IgD-negative memory B cell (primary cell): ENCODE data around the gene UBE2E1. TPM values are rescaled to one million over a fixed set of nuclear protein-coding genes. Genes with fewer than 3 reads are reported as not detected.
"Not testable (repeated sequence)": the region's sequence is repeated elsewhere in the genome, so short reads cannot be mapped to it uniquely, and the experiment has no call there.

Experiments
- H3K27ac Mint-ChIP-seq, 3 donors: one replicate each; pipeline ENCODE4 v1.8.0; 2020 to 2022; ENCODE audit warnings: mild to moderate bottlenecking in 3 of 3, mixed read lengths in 3 of 3, moderate library complexity in 1 of 3
- H3K27me3 Mint-ChIP-seq: one replicate; pipeline ENCODE4 v1.8.0; 2021; ENCODE audit warnings: mixed read lengths
- H3K36me3 Mint-ChIP-seq: one replicate; pipeline ENCODE4 v1.8.0; 2020; ENCODE audit warnings: mild to moderate bottlenecking, mixed read lengths
- H3K4me1 Mint-ChIP-seq, 3 donors: one replicate each; pipeline ENCODE4 v1.8.0; 2020 to 2022; ENCODE audit warnings: mixed read lengths in 3 of 3, mild to moderate bottlenecking in 1 of 3
- H3K4me3 Mint-ChIP-seq, 4 donors: one replicate each; pipeline ENCODE4 v1.8.0; 2020 to 2022; ENCODE audit warnings: mild to moderate bottlenecking in 4 of 4, mixed read lengths in 4 of 4, moderate library complexity in 3 of 4
- H3K9me3 Mint-ChIP-seq, 3 donors: one replicate each; pipeline ENCODE4 v1.8.0; 2020 to 2021; ENCODE audit warnings: mixed read lengths in 3 of 3, mild to moderate bottlenecking in 1 of 3
- polyA plus RNA-seq: library from polyadenylated mRNA; unstranded; fragments of 300-500 nt; fragmentation: Illumina TruSeq; gene quantifications from one replicate; pipeline ENCODE4 v1.2.3, GENCODE V29; 2021

The UBE2E1 gene
- polyA plus RNA-seq, 1 donor from 2014 or later, result 17.0 TPM

GRCh38 chr3:23867400-23867799 is 61.6 kb downstream of the UBE2E1 start:
- H3K4me1 Mint-ChIP-seq, result peaks cover 20 to 39% (median 32%) of the 10 kb centered on the region in 3 donors
- no peak overlapping the region for H3K27ac Mint-ChIP-seq
- H3K9me3 Mint-ChIP-seq, result no peaks in the 10 kb centered on the region
- H3K27me3 Mint-ChIP-seq, result no peaks in the 10 kb centered on the region
- H3K4me3 Mint-ChIP-seq, result no peak overlapping the region
- peaks cover 4% of the 10 kb centered on the region for H3K36me3 Mint-ChIP-seq

- Mint-ChIP-seq H3K27ac (no peak overlapping the region), H3K36me3 (peaks cover 4% of the 10 kb centered on the region), H3K9me3 (no peaks in the 10 kb centered on the region), H3K27me3 (no peaks in the 10 kb centered on the region), H3K4me1 (peaks cover 20 to 37% (median 31%) of the 10 kb centered on the region in 3 donors), H3K4me3 (no peak overlapping the region)
Observed at GRCh38 chr3:23867838-23868237, 62.1 kb downstream of the UBE2E1 start.

- H3K27me3 Mint-ChIP-seq, result no peaks in the 10 kb centered on the region
- no peak overlapping the region for H3K4me3 Mint-ChIP-seq
- H3K27ac Mint-ChIP-seq, result no peak overlapping the region
Observed at GRCh38 chr3:23869977-23870662, 64.4 kb downstream of the UBE2E1 start.

GRCh38 chr3:23870663-23871043 is 64.9 kb downstream of the UBE2E1 start:
- H3K27ac Mint-ChIP-seq, H3K4me3 Mint-ChIP-seq, H3K27me3 Mint-ChIP-seq, H3K36me3 Mint-ChIP-seq, H3K9me3 Mint-ChIP-seq: not testable (repeated sequence)
- H3K4me1 Mint-ChIP-seq, result peaks cover 26 to 28% (median 27%) of the 10 kb centered on the region in 3 donors

More at GRCh38 chr3:23869977-23870662, 64.4 kb downstream of the UBE2E1 start:
- Mint-ChIP-seq H3K9me3 (no peaks in the 10 kb centered on the region), H3K36me3 (no peaks in the 10 kb centered on the region), H3K4me1 (peaks cover 24 to 29% (median 27%) of the 10 kb centered on the region in 3 donors)

- H3K4me1 Mint-ChIP-seq, result peaks cover 24 to 26% (median 24%) of the 10 kb centered on the region in 3 donors
- not testable (repeated sequence) for H3K27ac Mint-ChIP-seq, H3K36me3 Mint-ChIP-seq, H3K4me3 Mint-ChIP-seq, H3K9me3 Mint-ChIP-seq, H3K27me3 Mint-ChIP-seq
Observed at GRCh38 chr3:23871361-23871760, 65.6 kb downstream of the UBE2E1 start.

GRCh38 chr3:23872330-23872729 is 66.6 kb downstream of the UBE2E1 start:
- no peak overlapping the region for H3K4me3 Mint-ChIP-seq

GRCh38 chr3:23873941-23874340 is 68.2 kb downstream of the UBE2E1 start:
- Mint-ChIP-seq H3K27me3 (no peaks in the 10 kb centered on the region), H3K27ac (no peak overlapping the region), H3K9me3 (no peaks in the 10 kb centered on the region), H3K4me3 (no peak overlapping the region), H3K36me3 (peaks cover 2% of the 10 kb centered on the region), H3K4me1 (peaks cover 24 to 25% (median 24%) of the 10 kb centered on the region in 3 donors)

More at GRCh38 chr3:23872330-23872729, 66.6 kb downstream of the UBE2E1 start:
- H3K9me3 Mint-ChIP-seq, result no peaks in the 10 kb centered on the region
- H3K27ac Mint-ChIP-seq, result no peak overlapping the region
- peaks cover 28 to 30% (median 30%) of the 10 kb centered on the region in 3 donors for H3K4me1 Mint-ChIP-seq
- H3K27me3 Mint-ChIP-seq, result no peaks in the 10 kb centered on the region
- no peaks in the 10 kb centered on the region for H3K36me3 Mint-ChIP-seq

GRCh38 chr3:23874359-23875112 is 68.8 kb downstream of the UBE2E1 start:
- peak overlapping the region in 1 of 3 donors; percentile 50 for H3K27ac Mint-ChIP-seq
- no peak overlapping the region for H3K4me3 Mint-ChIP-seq
- H3K9me3 Mint-ChIP-seq, result no peaks in the 10 kb centered on the region
- H3K4me1 Mint-ChIP-seq, result peaks cover 22 to 30% (median 30%) of the 10 kb centered on the region in 3 donors
- H3K36me3 Mint-ChIP-seq, result peaks cover 2% of the 10 kb centered on the region
- no peaks in the 10 kb centered on the region for H3K27me3 Mint-ChIP-seq

- Mint-ChIP-seq H3K4me1 (peaks cover 22 to 30% (median 28%) of the 10 kb centered on the region in 3 donors), H3K36me3 (peaks cover 2% of the 10 kb centered on the region), H3K4me3 (no peak overlapping the region), H3K27ac (no peak overlapping the region), H3K9me3 (no peaks in the 10 kb centered on the region), H3K27me3 (no peaks in the 10 kb centered on the region)
Observed at GRCh38 chr3:23875113-23875725, 69.5 kb downstream of the UBE2E1 start.

- peaks cover 24 to 35% (median 30%) of the 10 kb centered on the region in 3 donors for H3K4me1 Mint-ChIP-seq
- H3K9me3 Mint-ChIP-seq, result no peaks in the 10 kb centered on the region
- H3K27ac Mint-ChIP-seq, result peak overlapping the region in 1 of 3 donors; percentile 11
- no peak overlapping the region for H3K4me3 Mint-ChIP-seq
- H3K27me3 Mint-ChIP-seq, result no peaks in the 10 kb centered on the region
- peaks cover 8% of the 10 kb centered on the region for H3K36me3 Mint-ChIP-seq
Observed at GRCh38 chr3:23876923-23877322, 71.2 kb downstream of the UBE2E1 start.

GRCh38 chr3:23877329-23877980 is 71.7 kb downstream of the UBE2E1 start:
- H3K36me3 Mint-ChIP-seq, result peaks cover 8% of the 10 kb centered on the region
- H3K27ac Mint-ChIP-seq, result peak overlapping the region in 1 of 3 donors; percentile 11
- H3K27me3 Mint-ChIP-seq, result no peaks in the 10 kb centered on the region
- H3K4me1 Mint-ChIP-seq, result peaks cover 24 to 35% (median 30%) of the 10 kb centered on the region in 3 donors
- peak overlapping the region in 1 of 4 donors; percentile 17 for H3K4me3 Mint-ChIP-seq
- H3K9me3 Mint-ChIP-seq, result no peaks in the 10 kb centered on the region

- no peak overlapping the region for H3K4me3 Mint-ChIP-seq
Observed at GRCh38 chr3:23879485-23879884, 73.7 kb downstream of the UBE2E1 start.

GRCh38 chr3:23880703-23881339 is 75.1 kb downstream of the UBE2E1 start:
- Mint-ChIP-seq H3K27me3 (no peaks in the 10 kb centered on the region), H3K27ac (peak overlapping the region in 1 of 3 donors; percentile 33), H3K4me3 (no peak overlapping the region), H3K36me3 (peaks cover 8% of the 10 kb centered on the region), H3K9me3 (no peaks in the 10 kb centered on the region), H3K4me1 (peaks cover 14 to 27% (median 21%) of the 10 kb centered on the region in 3 donors)

More at GRCh38 chr3:23879485-23879884, 73.7 kb downstream of the UBE2E1 start:
- H3K9me3 Mint-ChIP-seq, result no peaks in the 10 kb centered on the region
- peaks cover 20 to 34% (median 30%) of the 10 kb centered on the region in 3 donors for H3K4me1 Mint-ChIP-seq
- no peaks in the 10 kb centered on the region for H3K27me3 Mint-ChIP-seq
- H3K36me3 Mint-ChIP-seq, result peaks cover 8% of the 10 kb centered on the region
- no peak overlapping the region for H3K27ac Mint-ChIP-seq

- not testable (repeated sequence) for H3K27me3 Mint-ChIP-seq, H3K27ac Mint-ChIP-seq, H3K4me3 Mint-ChIP-seq, H3K36me3 Mint-ChIP-seq, H3K9me3 Mint-ChIP-seq
- H3K4me1 Mint-ChIP-seq, result peaks cover 6 to 20% (median 18%) of the 10 kb centered on the region in 3 donors
Observed at GRCh38 chr3:23881993-23882392, 76.2 kb downstream of the UBE2E1 start.
